IPS-18c (cell line): Measurements from ENCODE around the gene PPRC1.

Experiments used
- H3K4me3 ChIP-seq: 2 replicates; pipeline ENCODE4 v1.7.0; 2013; ENCODE audit warnings: low read depth, mild to moderate bottlenecking, low read length, moderate library complexity; ENCODE audit not compliant: insufficient read depth
- H3K9me3 ChIP-seq: one replicate; pipeline ENCODE4 v1.6.1; 2013; ENCODE audit warnings: mild to moderate bottlenecking, low read length, moderate library complexity; ENCODE audit not compliant: control insufficient read depth, insufficient read depth

Gene PPRC1, protein sequence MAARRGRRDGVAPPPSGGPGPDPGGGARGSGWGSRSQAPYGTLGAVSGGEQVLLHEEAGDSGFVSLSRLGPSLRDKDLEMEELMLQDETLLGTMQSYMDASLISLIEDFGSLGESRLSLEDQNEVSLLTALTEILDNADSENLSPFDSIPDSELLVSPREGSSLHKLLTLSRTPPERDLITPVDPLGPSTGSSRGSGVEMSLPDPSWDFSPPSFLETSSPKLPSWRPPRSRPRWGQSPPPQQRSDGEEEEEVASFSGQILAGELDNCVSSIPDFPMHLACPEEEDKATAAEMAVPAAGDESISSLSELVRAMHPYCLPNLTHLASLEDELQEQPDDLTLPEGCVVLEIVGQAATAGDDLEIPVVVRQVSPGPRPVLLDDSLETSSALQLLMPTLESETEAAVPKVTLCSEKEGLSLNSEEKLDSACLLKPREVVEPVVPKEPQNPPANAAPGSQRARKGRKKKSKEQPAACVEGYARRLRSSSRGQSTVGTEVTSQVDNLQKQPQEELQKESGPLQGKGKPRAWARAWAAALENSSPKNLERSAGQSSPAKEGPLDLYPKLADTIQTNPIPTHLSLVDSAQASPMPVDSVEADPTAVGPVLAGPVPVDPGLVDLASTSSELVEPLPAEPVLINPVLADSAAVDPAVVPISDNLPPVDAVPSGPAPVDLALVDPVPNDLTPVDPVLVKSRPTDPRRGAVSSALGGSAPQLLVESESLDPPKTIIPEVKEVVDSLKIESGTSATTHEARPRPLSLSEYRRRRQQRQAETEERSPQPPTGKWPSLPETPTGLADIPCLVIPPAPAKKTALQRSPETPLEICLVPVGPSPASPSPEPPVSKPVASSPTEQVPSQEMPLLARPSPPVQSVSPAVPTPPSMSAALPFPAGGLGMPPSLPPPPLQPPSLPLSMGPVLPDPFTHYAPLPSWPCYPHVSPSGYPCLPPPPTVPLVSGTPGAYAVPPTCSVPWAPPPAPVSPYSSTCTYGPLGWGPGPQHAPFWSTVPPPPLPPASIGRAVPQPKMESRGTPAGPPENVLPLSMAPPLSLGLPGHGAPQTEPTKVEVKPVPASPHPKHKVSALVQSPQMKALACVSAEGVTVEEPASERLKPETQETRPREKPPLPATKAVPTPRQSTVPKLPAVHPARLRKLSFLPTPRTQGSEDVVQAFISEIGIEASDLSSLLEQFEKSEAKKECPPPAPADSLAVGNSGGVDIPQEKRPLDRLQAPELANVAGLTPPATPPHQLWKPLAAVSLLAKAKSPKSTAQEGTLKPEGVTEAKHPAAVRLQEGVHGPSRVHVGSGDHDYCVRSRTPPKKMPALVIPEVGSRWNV (N-terminal part only)

GRCh38 chr10:102132563-102133372, at the start of gene PPRC1:
PPRC1 (plus strand) TSS chr10:102133040; CDS start chr10:102133069, 29 bp downstream.
- peak within 1 kb of the TSS; percentile 98 for H3K4me3 ChIP-seq
- no peaks in the 10 kb centered on the region for H3K9me3 ChIP-seq

GRCh38 chr10:102083541-102083940, 49.3 kb upstream of the PPRC1 start:
- no peaks in the 10 kb centered on the region for H3K9me3 ChIP-seq

GRCh38 chr10:102085336-102085735, 47.5 kb upstream of the PPRC1 start:
- no peak overlapping the region for H3K4me3 ChIP-seq
- H3K9me3 ChIP-seq: no peaks in the 10 kb centered on the region

More at GRCh38 chr10:102083541-102083940, 49.3 kb upstream of the PPRC1 start:
- H3K4me3 ChIP-seq: no peak overlapping the region

GRCh38 chr10:102086196-102086595, 46.6 kb upstream of the PPRC1 start:
- no peak overlapping the region for H3K4me3 ChIP-seq
- no peaks in the 10 kb centered on the region for H3K9me3 ChIP-seq

- Histone ChIP-seq H3K9me3 (no peaks in the 10 kb centered on the region), H3K4me3 (no peak overlapping the region)
These were observed 42.1 kb upstream of the PPRC1 start for GRCh38 chr10:102090772-102091171.

GRCh38 chr10:102096449-102096848, 36.4 kb upstream of the PPRC1 start:
- no peaks in the 10 kb centered on the region for H3K9me3 ChIP-seq
- no peak overlapping the region for H3K4me3 ChIP-seq

DNA sequence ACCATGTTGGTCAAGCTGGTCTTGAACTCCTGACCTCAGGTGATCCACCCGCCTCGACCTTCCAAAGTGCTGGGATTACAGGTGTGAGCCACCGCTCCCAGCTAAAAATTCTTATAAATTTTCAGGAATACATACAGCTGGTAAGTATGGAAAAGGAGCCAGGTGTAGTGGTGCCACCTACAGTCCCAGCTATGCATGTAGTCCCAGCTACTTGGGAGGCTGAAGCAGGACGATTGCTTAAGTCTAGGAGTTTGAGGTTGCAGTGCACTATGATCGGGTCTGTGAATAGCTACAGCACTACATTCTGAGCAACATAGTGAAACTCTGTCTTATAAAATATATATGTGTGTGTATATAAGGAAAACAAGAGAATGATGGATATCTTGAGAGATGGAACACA, 31.7 kb upstream of the PPRC1 start:
- Histone ChIP-seq H3K9me3 (no peaks in the 10 kb centered on the region), H3K4me3 (no peak overlapping the region)

DNA sequence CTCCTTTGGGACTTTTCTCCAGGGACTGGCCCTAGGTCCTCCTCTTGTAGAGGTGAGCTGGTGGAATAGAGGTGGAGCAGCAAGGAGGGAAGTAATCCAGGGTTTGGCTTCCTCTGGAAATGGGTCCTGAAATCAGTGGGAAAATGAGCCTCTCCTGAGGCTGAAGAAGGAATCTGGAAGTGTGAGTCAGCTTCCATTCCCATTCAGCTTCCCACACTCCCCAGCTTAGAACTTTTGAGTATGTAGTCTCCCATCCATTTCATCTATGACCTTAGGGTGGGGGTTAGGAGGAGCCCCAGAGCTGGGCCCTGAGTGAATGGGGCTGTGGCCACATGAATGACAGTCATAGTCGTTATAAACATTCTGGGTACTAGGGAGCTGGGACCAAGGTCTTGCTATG, 30.4 kb upstream of the PPRC1 start:
- H3K9me3 ChIP-seq: no peaks in the 10 kb centered on the region
- no peak overlapping the region for H3K4me3 ChIP-seq

DNA sequence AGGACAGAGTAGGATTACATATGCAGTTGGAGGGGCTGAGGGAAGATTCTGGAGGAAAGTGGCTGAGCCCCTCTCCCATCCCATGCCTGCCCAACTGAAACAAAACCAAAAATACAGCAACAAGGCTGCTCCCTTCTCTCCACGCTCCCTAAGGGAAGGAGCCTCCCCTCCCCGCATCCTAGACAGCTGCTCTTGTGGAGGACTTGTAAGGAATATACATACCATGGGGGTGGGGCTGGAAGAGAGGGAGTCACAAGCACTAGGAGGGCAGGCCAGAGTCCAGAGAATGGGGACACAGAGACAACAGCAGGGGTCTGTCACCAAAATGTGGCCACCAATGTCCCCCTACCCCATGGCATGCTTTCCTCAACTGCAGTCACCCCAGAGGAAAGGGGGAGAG, 25.8 kb upstream of the PPRC1 start:
- Histone ChIP-seq H3K9me3 (no peaks in the 10 kb centered on the region), H3K4me3 (no peak overlapping the region)

DNA sequence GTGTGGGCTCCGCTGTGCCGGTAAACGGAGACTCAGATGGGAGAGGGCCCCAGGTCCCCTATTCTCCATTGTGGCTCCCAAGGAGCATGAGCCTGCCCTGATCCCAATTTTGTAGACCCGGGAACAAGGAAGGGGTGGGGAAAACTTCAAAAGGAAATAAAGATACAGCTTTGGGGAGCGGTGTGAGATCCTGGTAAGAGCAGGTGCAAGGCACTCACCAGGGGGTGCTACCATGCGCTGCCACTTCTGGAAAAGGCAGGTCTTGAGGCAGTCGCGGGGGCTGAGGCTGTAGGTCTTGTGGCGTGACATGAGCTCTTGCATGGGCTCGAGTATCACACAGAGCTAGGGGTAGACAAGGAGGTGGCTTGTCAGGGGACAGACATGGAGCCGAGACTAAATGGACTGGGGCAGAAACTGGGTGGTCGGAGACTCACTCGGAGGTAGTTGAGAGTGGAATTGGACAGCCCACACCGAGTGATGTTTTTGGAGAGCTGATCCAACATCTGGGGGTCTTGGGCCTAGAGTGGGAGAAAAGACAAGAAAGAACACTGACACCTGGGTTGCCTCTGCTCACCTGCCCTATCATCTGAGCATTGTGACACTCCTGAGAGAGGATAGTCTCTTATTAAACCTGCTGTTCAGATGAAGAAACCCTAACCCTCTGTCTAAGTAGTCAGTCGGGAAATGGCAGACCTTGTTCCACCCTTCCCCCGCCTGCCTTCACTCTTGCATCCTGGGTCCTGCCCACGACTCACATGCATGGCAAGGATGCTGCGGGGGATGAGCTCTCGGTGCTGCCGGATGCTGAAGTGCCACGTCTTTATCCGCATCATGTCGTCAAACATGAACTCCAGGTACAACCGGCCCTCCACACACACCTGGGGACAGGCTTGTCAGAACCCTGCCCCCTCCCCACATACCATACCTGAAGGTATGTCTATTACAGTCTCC, 23.4 kb upstream of the PPRC1 start:
- Histone ChIP-seq H3K9me3 (no peaks in the 10 kb centered on the region), H3K4me3 (no peak overlapping the region)

- H3K9me3 ChIP-seq: no peaks in the 10 kb centered on the region
These were observed 21.6 kb upstream of the PPRC1 start for GRCh38 chr10:102111276-102111675.

GRCh38 chr10:102112210-102112817, 20.5 kb upstream of the PPRC1 start:
- no peaks in the 10 kb centered on the region for H3K9me3 ChIP-seq
- H3K4me3 ChIP-seq: no peak overlapping the region

More at GRCh38 chr10:102111276-102111675, 21.6 kb upstream of the PPRC1 start:
- H3K4me3 ChIP-seq: no peak overlapping the region

GRCh38 chr10:102113261-102113955, 19.4 kb upstream of the PPRC1 start:
- no peaks in the 10 kb centered on the region for H3K9me3 ChIP-seq
- H3K4me3 ChIP-seq: peak overlapping the region; percentile 76

GRCh38 chr10:102113956-102114857, 18.6 kb upstream of the PPRC1 start:
- Histone ChIP-seq H3K4me3 (peak overlapping the region; percentile 76), H3K9me3 (no peaks in the 10 kb centered on the region)
